UCSD-AML1 (cell line): Measurements from ENCODE around the gene KLK15.

Source experiments
- DNase-seq: peaks from one replicate; lab custom pipeline; 2025; ENCODE audit not compliant: unreplicated experiment; lab: John Stamatoyannopoulos, UW

Gene KLK15

GRCh38 chr19:50843701-50844221 lies 10.4 kb upstream of the KLK15 start:
- DNase-seq: no peak

- no peak for DNase-seq
Observed at GRCh38 chr19:50843205-50843604, 9.8 kb upstream of the KLK15 start.

- DNase-seq: no peak
Observed at GRCh38 chr19:50842130-50842529, 8.8 kb upstream of the KLK15 start.

GRCh38 chr19:50839712-50840655 lies 6.6 kb upstream of the KLK15 start:
- no peak for DNase-seq

- DNase-seq: no peak
Observed at GRCh38 chr19:50838239-50838638, 4.9 kb upstream of the KLK15 start.

GRCh38 chr19:50837300-50837699 lies 3.9 kb upstream of the KLK15 start:
- DNase-seq: no peak

GRCh38 chr19:50836543-50837195 lies 3.3 kb upstream of the KLK15 start:
- no peak for DNase-seq

GRCh38 chr19:50835785-50836542 lies 2.6 kb upstream of the KLK15 start:
- peak; percentile 50 for DNase-seq

GRCh38 chr19:50835103-50835784 lies 1.9 kb upstream of the KLK15 start:
- DNase-seq: no peak

GRCh38 chr19:50833802-50834167 lies 411 bp upstream of the KLK15 start:
- no peak for DNase-seq

GRCh38 chr19:50832666-50833065 lies 708 bp downstream of the KLK15 start:
- no peak for DNase-seq

- no peak for DNase-seq
Observed at GRCh38 chr19:50831026-50831396, 2.4 kb downstream of the KLK15 start.

- no peak for DNase-seq
Observed at GRCh38 chr19:50830266-50831025, 2.9 kb downstream of the KLK15 start.

GRCh38 chr19:50829801-50830200 lies 3.6 kb downstream of the KLK15 start:
- DNase-seq: no peak

- DNase-seq: no peak
Observed at GRCh38 chr19:50827476-50827875, 5.9 kb downstream of the KLK15 start.

- no peak for DNase-seq
Observed at GRCh38 chr19:50826492-50827240, 6.7 kb downstream of the KLK15 start.

- no peak for DNase-seq
Observed at GRCh38 chr19:50823389-50824042, 9.9 kb downstream of the KLK15 start, which contains the start of gene KLK1. TSS of gene KLK1 (minus strand) at chr19:50823787. CDS start at chr19:50823748, 39 bp downstream.

- DNase-seq: no peak
Observed at GRCh38 chr19:50822661-50823208, 10.6 kb downstream of the KLK15 start.

- DNase-seq: no peak
Observed at GRCh38 chr19:50821622-50822021, 11.8 kb downstream of the KLK15 start.
